Stimulated activated CD8-positive, alpha-beta memory T cell treated with anti-CD3 and anti-CD28 coated beads, Interleukin-7, amount 100 ng/mL, for 4 hours (primary cell): ENCODE data around the gene TRAPPC8.

Experiments
- DNase-seq, 2 donors: peaks; one replicate each; pipeline ENCODE4 v3.0.0-alpha.2; 2020; ENCODE audit warnings: low read depth in 2 of 2

Gene TRAPPC8

GRCh38 chr18:31791817-31792579, 150.9 kb downstream of the TRAPPC8 start:
- no peak for DNase-seq

- no peak for DNase-seq
Observed at GRCh38 chr18:31789409-31789808, 153.5 kb downstream of the TRAPPC8 start.

- DNase-seq = no peak
Observed at GRCh38 chr18:31783059-31783458, 159.9 kb downstream of the TRAPPC8 start.
